Trophoblast cell (in vitro differentiated cells and primary cell): ENCODE data around the gene VSTM4.

Experiments
- DNase-seq, 2 donors: peaks; one replicate each; pipeline ENCODE4 v3.0.0-alpha.2; 2016
- H2AFZ ChIP-seq: 2 replicates; pipeline ENCODE4 v1.6.1; 2013; ENCODE audit warnings: low read length, moderate library complexity, mild to moderate bottlenecking; ENCODE audit not compliant: insufficient read depth, poor library complexity
- H2AK5ac ChIP-seq: 2 replicates; pipeline ENCODE4 v1.6.1; 2013; ENCODE audit warnings: mild to moderate bottlenecking, low read length
- H2BK120ac ChIP-seq: 2 replicates; pipeline ENCODE4 v1.6.1; 2013; ENCODE audit warnings: low read length, mild to moderate bottlenecking, moderate library complexity; ENCODE audit not compliant: insufficient read depth, poor library complexity
- H2BK12ac ChIP-seq: 2 replicates; pipeline ENCODE4 v1.6.1; 2013; ENCODE audit warnings: mild to moderate bottlenecking, low read length, moderate library complexity
- H2BK5ac ChIP-seq: 2 replicates; pipeline ENCODE4 v1.6.1; 2013; ENCODE audit warnings: low read length, low read depth, moderate library complexity, mild to moderate bottlenecking; ENCODE audit not compliant: poor library complexity
- H3K14ac ChIP-seq: 2 replicates; pipeline ENCODE4 v1.6.1; 2013; ENCODE audit warnings: mild to moderate bottlenecking, low read length
- H3K18ac ChIP-seq: 2 replicates; pipeline ENCODE4 v1.6.1; 2013; ENCODE audit warnings: mild to moderate bottlenecking, low read length
- H3K23ac ChIP-seq: 2 replicates; pipeline ENCODE4 v1.6.1; 2013; ENCODE audit warnings: low read length
- H3K27ac ChIP-seq: 2 replicates; pipeline ENCODE4 v1.5.1; 2013; ENCODE audit warnings: low read depth, mild to moderate bottlenecking, inconsistent platforms, low read length, moderate library complexity
- H3K27me3 ChIP-seq: 2 replicates; pipeline ENCODE4 v1.6.1; 2013; ENCODE audit warnings: inconsistent platforms, mild to moderate bottlenecking, low read length, moderate library complexity; ENCODE audit not compliant: insufficient read depth
- H3K36me3 ChIP-seq, 2 experiments: 1 replicate in 1 of 2; 2 replicates in 1 of 2; pipeline ENCODE4 v1.6.1; 2013; ENCODE audit warnings: low read length in 2 of 2, mild to moderate bottlenecking in 2 of 2, moderate library complexity in 1 of 2; ENCODE audit not compliant: insufficient read depth in 2 of 2, control insufficient read depth in 1 of 2
- H3K4ac ChIP-seq: 2 replicates; pipeline ENCODE4 v1.6.1; 2013; ENCODE audit warnings: low read depth, mild to moderate bottlenecking, low read length, moderate library complexity
- H3K4me1 ChIP-seq, 2 experiments: 1 replicate in 1 of 2; 2 replicates in 1 of 2; pipeline ENCODE4 v1.6.1; 2013; ENCODE audit warnings: low read length in 2 of 2, mild to moderate bottlenecking in 2 of 2, moderate library complexity in 1 of 2; ENCODE audit not compliant: insufficient read depth in 2 of 2, control insufficient read depth in 1 of 2
- H3K4me2 ChIP-seq: 2 replicates; pipeline ENCODE4 v1.6.1; 2013; ENCODE audit warnings: inconsistent platforms, mild to moderate bottlenecking, low read length, moderate library complexity
- H3K4me3 ChIP-seq: 2 replicates; pipeline ENCODE4 v1.5.1; 2013; ENCODE audit warnings: mild to moderate bottlenecking, low read depth, low read length, inconsistent platforms
- H3K79me1 ChIP-seq: one replicate; pipeline ENCODE4 v1.6.1; 2013; ENCODE audit warnings: low read length
- H3K79me2 ChIP-seq: 2 replicates; pipeline ENCODE4 v1.6.1; 2013; ENCODE audit warnings: low read length, mild to moderate bottlenecking; ENCODE audit not compliant: control insufficient read depth, insufficient read depth, poor library complexity
- H3K9ac ChIP-seq: 2 replicates; pipeline ENCODE4 v1.6.1; 2013; ENCODE audit warnings: mild to moderate bottlenecking, low read length
- H3K9me3 ChIP-seq: 2 replicates; pipeline ENCODE4 v1.6.1; 2013; ENCODE audit warnings: low read depth, mild to moderate bottlenecking, control low read depth, inconsistent platforms, low read length; ENCODE audit not compliant: insufficient read depth
- H4K12ac ChIP-seq: 2 replicates; pipeline ENCODE4 v1.6.1; 2013; ENCODE audit warnings: low read depth, mild to moderate bottlenecking, low read length, moderate library complexity
- H4K8ac ChIP-seq: 2 replicates; pipeline ENCODE4 v1.6.1; 2013; ENCODE audit warnings: low read depth, mild to moderate bottlenecking, low read length, moderate library complexity
- H4K91ac ChIP-seq: one replicate; pipeline ENCODE4 v1.6.1; 2013; ENCODE audit warnings: low read depth, mild to moderate bottlenecking, low read length, moderate library complexity
- WGBS: extraction: QIAGEN DNeasy Blood & Tissue Kit; methylation state at CpG from one replicate; pipeline ENCODE4 v1.1.7; 2013; ENCODE audit warnings: missing lambda C conversion rate; ENCODE audit not compliant: insufficient read length, insufficient coverage; ENCODE audit errors: extremely low coverage; 5-methylcytosine and 5-hydroxymethylcytosine counted together

VSTM4 gene

GRCh38 chr10:49089557-49090188, 25.6 kb downstream of the VSTM4 start:
- H3K36me3 ChIP-seq: no peaks in the 10 kb centered on the region
- no peaks in the 10 kb centered on the region for H3K27me3 ChIP-seq
- no peak overlapping the region for H3K4me3 ChIP-seq
- no peak overlapping the region for H2AK5ac ChIP-seq
- WGBS: no CpG with 5 or more reads among the region's 3 CpGs
- no peak overlapping the region for H3K27ac ChIP-seq
- no peaks in the 10 kb centered on the region for H3K4me1 ChIP-seq
- no peak overlapping the region for H2BK5ac ChIP-seq
- no peak overlapping the region for H3K23ac ChIP-seq
- H3K18ac ChIP-seq: no peak overlapping the region
- no peak overlapping the region for H4K91ac ChIP-seq
- H3K79me2 ChIP-seq: no peaks in the 10 kb centered on the region
- H3K4ac ChIP-seq: no peak overlapping the region
- no peak overlapping the region for H3K4me2 ChIP-seq
- H3K9ac ChIP-seq: no peak overlapping the region
- no peak overlapping the region for H3K14ac ChIP-seq
- no peak overlapping the region for H2BK12ac ChIP-seq
- H4K12ac ChIP-seq: no peak overlapping the region
- H3K79me1 ChIP-seq: no peaks in the 10 kb centered on the region
- DNase-seq: no peak
- no peak overlapping the region for H4K8ac ChIP-seq
- no peak overlapping the region for H2AFZ ChIP-seq
- no peak overlapping the region for H2BK120ac ChIP-seq
- H3K9me3 ChIP-seq: no peaks in the 10 kb centered on the region

- H3K9me3 ChIP-seq: no peaks in the 10 kb centered on the region
- no peak overlapping the region for H2AFZ ChIP-seq
- DNase-seq: no peak
- H3K9ac ChIP-seq: no peak overlapping the region
- no peak overlapping the region for H3K27ac ChIP-seq
- H3K23ac ChIP-seq: no peak overlapping the region
- no peak overlapping the region for H3K18ac ChIP-seq
- H3K4me1 ChIP-seq: no peaks in the 10 kb centered on the region
- no peak overlapping the region for H2BK120ac ChIP-seq
- no peaks in the 10 kb centered on the region for H3K79me1 ChIP-seq
- no peak overlapping the region for H3K4me3 ChIP-seq
- H2BK12ac ChIP-seq: no peak overlapping the region
- H4K91ac ChIP-seq: no peak overlapping the region
- no CpG with 5 or more reads among the region's 2 CpGs for WGBS
- no peaks in the 10 kb centered on the region for H3K79me2 ChIP-seq
- H2BK5ac ChIP-seq: no peak overlapping the region
- H4K12ac ChIP-seq: no peak overlapping the region
- no peaks in the 10 kb centered on the region for H3K27me3 ChIP-seq
- H3K36me3 ChIP-seq: no peaks in the 10 kb centered on the region
- no peak overlapping the region for H3K4ac ChIP-seq
- no peak overlapping the region for H4K8ac ChIP-seq
- no peak overlapping the region for H3K4me2 ChIP-seq
- no peak overlapping the region for H3K14ac ChIP-seq
- H2AK5ac ChIP-seq: no peak overlapping the region
Observed at GRCh38 chr10:49089152-49089551, 26.2 kb downstream of the VSTM4 start.

GRCh38 chr10:49086889-49087288, 28.4 kb downstream of the VSTM4 start:
- no peaks in the 10 kb centered on the region for H3K4me1 ChIP-seq
- no CpG with 5 or more reads among the region's 3 CpGs for WGBS

GRCh38 chr10:49083261-49083660, 32.1 kb downstream of the VSTM4 start:
- no peaks in the 10 kb centered on the region for H3K79me1 ChIP-seq
- no CpG with 5 or more reads among the region's 8 CpGs for WGBS
- H3K14ac ChIP-seq: no peak overlapping the region

More at GRCh38 chr10:49086889-49087288, 28.4 kb downstream of the VSTM4 start:
- Histone ChIP-seq H2BK12ac (no peak overlapping the region), H2AK5ac (no peak overlapping the region), H4K12ac (no peak overlapping the region), H3K23ac (no peak overlapping the region), H3K4me2 (no peak overlapping the region), H3K27ac (no peak overlapping the region), H2AFZ (no peak overlapping the region), H3K14ac (no peak overlapping the region), H3K4ac (no peak overlapping the region), H4K8ac (no peak overlapping the region), H3K4me3 (no peak overlapping the region), H3K27me3 (no peaks in the 10 kb centered on the region), H3K18ac (no peak overlapping the region), H2BK5ac (no peak overlapping the region), H3K79me2 (no peaks in the 10 kb centered on the region), H3K9me3 (no peaks in the 10 kb centered on the region), H3K79me1 (no peaks in the 10 kb centered on the region), H4K91ac (no peak overlapping the region), H2BK120ac (no peak overlapping the region), H3K36me3 (no peaks in the 10 kb centered on the region), H3K9ac (no peak overlapping the region)
- DNase-seq: no peak

More at GRCh38 chr10:49083261-49083660, 32.1 kb downstream of the VSTM4 start:
- Histone ChIP-seq H3K4ac (no peak overlapping the region), H3K4me3 (no peak overlapping the region), H2AFZ (no peak overlapping the region), H3K79me2 (no peaks in the 10 kb centered on the region), H3K9me3 (no peaks in the 10 kb centered on the region), H3K18ac (no peak overlapping the region), H4K8ac (no peak overlapping the region), H2BK12ac (no peak overlapping the region), H4K12ac (no peak overlapping the region), H3K36me3 (no peaks in the 10 kb centered on the region), H2BK5ac (no peak overlapping the region), H3K4me1 (no peaks in the 10 kb centered on the region), H3K4me2 (no peak overlapping the region), H3K23ac (no peak overlapping the region), H3K27ac (no peak overlapping the region), H2BK120ac (no peak overlapping the region), H4K91ac (no peak overlapping the region), H3K9ac (no peak overlapping the region), H2AK5ac (no peak overlapping the region), H3K27me3 (no peaks in the 10 kb centered on the region)
- no peak for DNase-seq
